Vagina (tissue), 2 donors: ENCODE measurements around the gene NCOA3. TPM values are rescaled to one million over a fixed set of nuclear protein-coding genes. Genes with fewer than 3 reads are reported as not detected.

Experiments
- DNase-seq, 2 donors: peaks; one replicate each; pipeline ENCODE4 v3.0.0-alpha.2; 2017; ENCODE audit errors: extremely low spot score in 2 of 2
- H3K27ac ChIP-seq: fragments of 200-600 bp; sonication (generic); one replicate; pipeline ENCODE4 v1.5.1; 2019
- H3K27me3 ChIP-seq: fragments of 200-600 bp; sonication (generic); one replicate; pipeline ENCODE4 v1.5.1; 2019
- H3K36me3 ChIP-seq, 2 donors: fragments of 200-600 bp; sonication (generic); one replicate each; pipeline ENCODE4 v1.5.1; 2017 to 2019
- H3K4me1 ChIP-seq: fragments of 200-600 bp; sonication (generic); one replicate; pipeline ENCODE4 v1.5.1; 2019
- H3K4me3 ChIP-seq, 2 donors: fragments of 200-600 bp; sonication (generic); 1 replicate in 1 of 2; 2 replicates in 1 of 2; pipeline ENCODE4 v1.5.1; 2016 to 2019
- H3K9me3 ChIP-seq: fragments of 200-600 bp; sonication (generic); one replicate; pipeline ENCODE4 v1.5.1; 2019
- CTCF ChIP-seq, 3 experiments: fragments of 450-650 bp in 2 of 3; fragments of 200-600 bp in 1 of 3; sonication (generic) in 1 of 3; IDR thresholded peaks; one replicate each; pipeline ENCODE4 v1.5.1; 2017 to 2019; ENCODE audit warnings: antibody characterized with exemption in 3 of 3, mild to moderate bottlenecking in 2 of 3, moderate library complexity in 2 of 3
- POLR2A ChIP-seq, 2 donors: fragments of 450-650 bp; IDR thresholded peaks; one replicate each; pipeline ENCODE4 v1.6.1; 2017; ENCODE audit warnings: antibody characterized with exemption in 2 of 2, mild to moderate bottlenecking in 2 of 2, moderate library complexity in 2 of 2
- POLR2AphosphoS5 ChIP-seq, 2 donors: sonication (generic); formaldehyde crosslinking; IDR thresholded peaks; one replicate each; pipeline ENCODE4 v1.9.0; 2017; ENCODE audit warnings: antibody characterized with exemption in 2 of 2, mild to moderate bottlenecking in 2 of 2, low read depth in 1 of 2; ENCODE audit not compliant: insufficient read depth in 1 of 2
- intact Hi-C: fragments of 100-400 bp; cut with DNase I; formaldehyde crosslinking; loops from one replicate; pipeline ENCODE4 v1.15.1; 2023
- small RNA-seq: library from RNA; depleted of rRNA; stranded (forward); fragments of <200 nt; gene quantifications from one replicate; pipeline ENCODE3, GENCODE V24; 2016
- total RNA-seq: library from RNA; depleted of rRNA; stranded (reverse); fragments of >200 nt; gene quantifications from one replicate; pipeline ENCODE4 v1.2.3, GENCODE V29; 2016

Gene NCOA3
- total RNA-seq, 1 donor from 2014 or later, result 47.1 TPM

DNA sequence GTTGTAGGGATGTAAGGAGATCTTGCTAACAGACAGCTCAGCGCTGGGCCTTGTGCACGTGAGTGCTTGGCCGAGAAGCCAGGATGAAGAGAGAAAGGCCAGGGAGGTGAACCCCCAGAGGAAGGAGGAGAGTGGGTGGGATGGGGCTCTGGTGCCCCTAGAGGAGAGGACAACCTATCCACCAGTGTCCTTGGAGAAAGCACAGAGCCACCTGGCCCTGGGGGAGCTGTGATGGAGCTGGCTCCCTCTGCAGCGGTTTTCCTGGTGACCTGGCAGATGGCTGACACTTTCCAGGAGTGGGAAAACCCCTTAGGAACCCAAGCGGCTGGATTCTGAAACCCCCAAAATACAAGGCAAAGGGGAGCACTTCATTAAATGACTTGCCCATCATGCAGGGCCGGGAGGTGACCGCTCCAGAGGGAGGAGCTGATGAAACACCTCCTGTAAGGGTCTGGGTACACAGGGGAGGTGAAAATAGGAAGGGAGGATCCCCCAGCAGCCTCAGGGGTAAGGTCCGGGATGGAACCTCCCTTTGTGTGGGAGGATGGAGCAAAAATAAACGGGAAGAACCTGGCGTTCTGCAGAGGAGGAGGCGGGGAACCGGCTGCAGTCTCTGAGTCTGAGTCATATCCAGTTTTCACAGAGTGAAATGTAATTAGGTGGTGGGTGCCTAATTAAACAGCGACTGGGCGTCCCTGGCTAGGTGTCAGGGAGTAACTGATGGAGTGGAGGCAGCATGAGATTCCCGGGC is 203.2 kb downstream of the NCOA3 start:
- DNase-seq, result no peak
- Histone ChIP-seq H3K36me3 (peaks cover 0 to 6% of the 10 kb centered on the region in 2 donors), H3K27me3 (no peaks in the 10 kb centered on the region), H3K27ac (no peak overlapping the region), H3K9me3 (no peaks in the 10 kb centered on the region), H3K4me1 (peaks cover 6% of the 10 kb centered on the region), H3K4me3 (no peak overlapping the region)
- intact Hi-C loops, result no loop called here
- no peak for TF ChIP-seq POLR2A (IDR thresholded peaks at IDR 0.05)
- peak in 1 of 2 donors; percentile 53 for TF ChIP-seq POLR2AphosphoS5 (IDR thresholded peaks at IDR 0.05; ENCODE audit: insufficient read depth in 1 of 2, low read depth in 1 of 2)
- no peak for TF ChIP-seq CTCF (IDR thresholded peaks at IDR 0.05)

DNA sequence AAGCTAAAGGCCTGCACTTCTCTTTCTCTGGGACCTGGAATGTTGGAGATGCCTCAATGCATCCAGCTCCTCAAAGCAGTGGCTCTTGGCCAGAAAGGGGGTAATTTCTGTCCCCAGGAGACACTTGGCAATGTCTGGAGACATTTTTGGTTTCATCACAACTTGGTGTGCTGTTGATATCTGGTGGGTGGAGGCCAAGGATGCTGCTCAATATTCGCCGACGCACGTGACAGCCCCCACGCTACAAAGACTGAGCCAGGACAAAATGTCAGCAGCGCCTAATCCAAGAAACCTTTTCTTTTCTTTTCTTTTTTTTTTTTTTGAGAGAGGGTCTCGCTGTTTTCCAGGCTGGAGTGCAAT is 203.8 kb downstream of the NCOA3 start:
- Histone ChIP-seq H3K36me3 (peaks cover 0 to 6% of the 10 kb centered on the region in 2 donors), H3K27me3 (no peaks in the 10 kb centered on the region), H3K4me3 (no peak overlapping the region), H3K27ac (no peak overlapping the region), H3K4me1 (peaks cover 6% of the 10 kb centered on the region), H3K9me3 (no peaks in the 10 kb centered on the region)
- intact Hi-C loops, result no loop called here
- no peak for DNase-seq
- TF ChIP-seq POLR2A (IDR thresholded peaks at IDR 0.05), result no peak
- TF ChIP-seq POLR2AphosphoS5 (IDR thresholded peaks at IDR 0.05; ENCODE audit: insufficient read depth in 1 of 2, low read depth in 1 of 2), result no peak
- no peak for TF ChIP-seq CTCF (IDR thresholded peaks at IDR 0.05)

- intact Hi-C loops, result no loop called here
- H3K36me3 ChIP-seq, result peaks cover 0 to 4% of the 10 kb centered on the region in 2 donors
- TF ChIP-seq POLR2AphosphoS5 (IDR thresholded peaks at IDR 0.05; ENCODE audit: insufficient read depth in 1 of 2, low read depth in 1 of 2), result no peak
- no peak for TF ChIP-seq CTCF (IDR thresholded peaks at IDR 0.05)
- TF ChIP-seq POLR2A (IDR thresholded peaks at IDR 0.05), result no peak
- no peaks in the 10 kb centered on the region for H3K9me3 ChIP-seq
- no peaks in the 10 kb centered on the region for H3K27me3 ChIP-seq
- H3K27ac ChIP-seq, result no peak overlapping the region
- DNase-seq, result no peak
- no peak overlapping the region for H3K4me3 ChIP-seq
- peaks cover 6% of the 10 kb centered on the region for H3K4me1 ChIP-seq
These were observed 204.7 kb downstream of the NCOA3 start for GRCh38 chr20:47706345-47706744.

Small RNA genes lying within 50 kb of the gene (small RNA-seq; reads per million reads assigned to genes)
- gene RNU6-497P (not detected), gene RNU6-563P (not detected)

Other genes with a start within 250 kb of the NCOA3 start
- 91.1 TPM for gene ZMYND8, start 145.2 kb upstream of the NCOA3 start, total RNA-seq